GM12878 (cell line): ENCODE measurements around the gene APOE. TPM values are rescaled to one million over a fixed set of nuclear protein-coding genes. Genes with fewer than 3 reads are reported as not detected.

Experiments
- ATAC-seq: fragments of 200-7000 bp; cut with Tn5 transposase; 3 replicates; pipeline ENCODE4 v1.9.1; 2020; ENCODE audit warnings: mild to moderate bottlenecking, moderate library complexity
- BruUV-seq: library from RNA; stranded (reverse); fragments of 400-500 nt; replicated peaks from 2 replicates; lab custom pipeline; 2021; lab: Mats Ljungman, UMichigan
- CTCF ChIA-PET: fragments of 300-600 bp; sonication (Branson Sonifier 250); formaldehyde crosslinking; extraction: SDS; loops from one replicate; lab custom pipeline; 2021; ENCODE audit warnings: inconsistent platforms; lab: Yijun Ruan, JAX
- POLR2A ChIA-PET: fragments of 350-600 bp; formaldehyde crosslinking; extraction: SDS; loops from one replicate; lab custom pipeline; 2021; ENCODE audit warnings: inconsistent platforms; lab: Charles Lee
- RAD21 ChIA-PET: fragments of 300-600 bp; sonication (Branson Sonifier 250); formaldehyde crosslinking; loops from one replicate; lab custom pipeline; 2023; ENCODE audit warnings: antibody characterized with exemption; ENCODE audit not compliant: unreplicated experiment; lab: Charles Lee
- SMC1A ChIA-PET: fragments of 300-600 bp; sonication (Branson Sonifier 250); formaldehyde crosslinking; loops from one replicate; lab custom pipeline; 2023; ENCODE audit not compliant: unreplicated experiment, uncharacterized antibody; lab: Charles Lee
- DNase-seq: peaks from one replicate; pipeline ENCODE4 v3.0.0-alpha.2; 2011; ENCODE audit warnings: low read depth, low spot score
- FAIRE-seq: peaks from 3 replicates; lab custom pipeline; 2011; peaks lifted over from hg19 to GRCh38; lab: Jason Lieb, UNC
- H2AFZ ChIP-seq: 2 replicates; pipeline ENCODE4 v1.6.0; 2011; ENCODE audit warnings: low read depth, low read length, control low read depth; ENCODE audit not compliant: control insufficient read depth
- H3K27ac ChIP-seq: 2 replicates; pipeline ENCODE4 v1.5.1; 2011; ENCODE audit warnings: control low read depth; ENCODE audit not compliant: control insufficient read depth, insufficient read depth
- H3K27me3 ChIP-seq, 2 experiments: replicated peaks in 1 of 2; 2 replicates each; pipeline versions ENCODE4 v1.6.0 to v1.6.1; 2011; ENCODE audit warnings: low read length in 1 of 2; ENCODE audit not compliant: control insufficient read depth in 2 of 2, insufficient read depth in 2 of 2
- H3K36me3 ChIP-seq, 2 experiments: 2 replicates each; pipeline ENCODE4 v1.5.1; 2011; ENCODE audit warnings: low read length in 1 of 2; ENCODE audit not compliant: control insufficient read depth in 2 of 2, insufficient read depth in 2 of 2
- H3K4me1 ChIP-seq: 2 replicates; pipeline ENCODE4 v1.6.1; 2011; ENCODE audit warnings: mild to moderate bottlenecking, low read length, moderate library complexity, mixed read lengths; ENCODE audit not compliant: control insufficient read depth, insufficient read depth
- H3K4me2 ChIP-seq: 2 replicates; pipeline ENCODE4 v1.6.0; 2011; ENCODE audit warnings: control low read depth; ENCODE audit not compliant: control insufficient read depth, insufficient read depth
- H3K4me3 ChIP-seq: fragments of 200-600 bp; sonication (generic); 2 replicates; pipeline ENCODE4 v1.5.1; 2016
- H3K79me2 ChIP-seq: 2 replicates; pipeline ENCODE4 v1.6.0; 2011; ENCODE audit warnings: low read length; ENCODE audit not compliant: control insufficient read depth, insufficient read depth
- H3K9ac ChIP-seq: 2 replicates; pipeline ENCODE4 v1.8.0; 2011; ENCODE audit warnings: low read length, control low read depth, mixed read lengths; ENCODE audit not compliant: control insufficient read depth, insufficient read depth
- H3K9me3 ChIP-seq: replicated peaks from 3 replicates; pipeline ENCODE4 v1.5.1; 2011; ENCODE audit warnings: mild to moderate bottlenecking, low read length; ENCODE audit not compliant: control insufficient read depth, insufficient read depth
- H4K20me1 ChIP-seq: 2 replicates; pipeline ENCODE4 v1.6.0; 2011; ENCODE audit not compliant: control insufficient read depth, insufficient read depth
- EZH2 ChIP-seq: IDR thresholded peaks from 2 replicates; pipeline ENCODE4 v1.6.1; 2012; ENCODE audit warnings: low read depth, mild to moderate bottlenecking, control low read depth, inconsistent platforms, low read length, borderline replicate concordance; ENCODE audit not compliant: control insufficient read depth
- IRF4 ChIP-seq: IDR thresholded peaks from 2 replicates; pipeline ENCODE4 v1.6.1; 2011; ENCODE audit warnings: low read depth, low read length
- KAT2A ChIP-seq: conservative IDR thresholded peaks from 2 replicates; pipeline ENCODE4 v1.6.1; 2011; ENCODE audit warnings: low read depth, low read length; ENCODE audit not compliant: control insufficient read depth
- KDM1A ChIP-seq: fragments of 200-600 bp; sonication (generic); IDR thresholded peaks from 2 replicates; pipeline ENCODE4 v1.6.1; 2016; ENCODE audit warnings: borderline replicate concordance
- MYB ChIP-seq: fragments of 150-350 bp; IDR thresholded peaks from 2 replicates; pipeline ENCODE4 v1.6.1; 2014; ENCODE audit warnings: mild to moderate bottlenecking, low read depth, low read length, borderline replicate concordance
- SIN3A ChIP-seq: IDR thresholded peaks from 2 replicates; pipeline ENCODE4 v1.6.1; 2012; ENCODE audit warnings: low read depth, low read length, improper control_type of control experiment
- SMC3 ChIP-seq: IDR thresholded peaks from 2 replicates; pipeline ENCODE4 v1.6.1; 2011; ENCODE audit warnings: low read length, improper control_type of control experiment, borderline replicate concordance
- STAT3 ChIP-seq: IDR thresholded peaks from 2 replicates; pipeline ENCODE4 v1.6.1; 2011; ENCODE audit warnings: low read depth, low read length, improper control_type of control experiment
- TAF1 ChIP-seq: IDR thresholded peaks from 2 replicates; pipeline ENCODE4 v1.6.1; 2011; ENCODE audit warnings: mild to moderate bottlenecking, low read depth, low read length, borderline replicate concordance
- WRNIP1 ChIP-seq: IDR thresholded peaks from 2 replicates; pipeline ENCODE4 v1.6.1; 2011; ENCODE audit warnings: low read depth, low read length, improper control_type of control experiment, borderline replicate concordance
- WGBS: methylation state at CpG from one replicate; pipeline ENCODE4 v1.1.6; 2016; ENCODE audit warnings: low lambda C conversion rate; ENCODE audit not compliant: insufficient replicate concordance, insufficient coverage; ENCODE audit errors: missing lambda C conversion rate; 5-methylcytosine and 5-hydroxymethylcytosine counted together
- in situ Hi-C: fragments of 300-500 bp; cut with MboI; formaldehyde crosslinking; loops from 9 replicates; pipeline ENCODE4 v1.14.3; 2018; ENCODE audit warnings: mixed read lengths
- intact Hi-C: fragments of 100-400 bp; cut with micrococcal nuclease; formaldehyde crosslinking; loops from one replicate; pipeline ENCODE4 v1.14.2; 2022; ENCODE audit not compliant: unreplicated experiment
- polyA plus RNA-seq, 11 experiments: library from polyadenylated mRNA; depleted of rRNA in 4 of 11; unstranded in 6 of 11; stranded (reverse) in 5 of 11; fragments of >200 nt; fragmentation: Nextera tagmentation in 4 of 11; fragmentation: Illumina TruSeq in 1 of 11; extraction: Ambion mirVana in 4 of 11; extraction: Trizol in 1 of 11; gene quantifications; 1 replicate in 1 of 11; 2 replicates in 10 of 11; pipeline versions ENCODE4 v1.2.1 to v1.2.3, GENCODE V29; 2011 to 2016; ENCODE audit warnings: inconsistent platforms in 2 of 11, missing spikeins in 2 of 11, low read depth in 1 of 11
- total RNA-seq, 4 experiments: library from RNA; depleted of rRNA in 3 of 4; stranded (reverse); fragments of >200 nt in 3 of 4; fragmentation: Illumina TruSeq in 1 of 4; extraction: Trizol in 1 of 4; gene quantifications; 2 replicates each; pipeline versions ENCODE4 v1.2.1 to v1.2.3, GENCODE V29; 2013 to 2021
- TF ChIP-seq, protein P1 (sequence below): IDR thresholded peaks from 2 replicates; pipeline ENCODE4 v1.6.1; 2012; ENCODE audit warnings: improper control_type of control experiment, low read depth, low read length; ENCODE audit not compliant: insufficient replicate concordance
- TF ChIP-seq, protein P2 (sequence below): IDR thresholded peaks from 2 replicates; pipeline ENCODE4 v1.6.1; 2012; ENCODE audit warnings: low read depth, low read length, improper control_type of control experiment
- TF ChIP-seq, protein P3 (sequence below): IDR thresholded peaks from 2 replicates; pipeline ENCODE4 v1.6.1; 2011; ENCODE audit warnings: borderline replicate concordance, low read depth, mild to moderate bottlenecking, moderate library complexity, mixed read lengths, low read length; ENCODE audit not compliant: insufficient read depth; ENCODE audit errors: extremely low read length

APOE gene
- total and polyA plus RNA-seq, 10 of the 15 experiments (the other 5 are each of a cell fraction or from before 2014, with no cell fraction given): 0.22 to 3.7 (median 0.44) TPM; not detected in 4

DNA sequence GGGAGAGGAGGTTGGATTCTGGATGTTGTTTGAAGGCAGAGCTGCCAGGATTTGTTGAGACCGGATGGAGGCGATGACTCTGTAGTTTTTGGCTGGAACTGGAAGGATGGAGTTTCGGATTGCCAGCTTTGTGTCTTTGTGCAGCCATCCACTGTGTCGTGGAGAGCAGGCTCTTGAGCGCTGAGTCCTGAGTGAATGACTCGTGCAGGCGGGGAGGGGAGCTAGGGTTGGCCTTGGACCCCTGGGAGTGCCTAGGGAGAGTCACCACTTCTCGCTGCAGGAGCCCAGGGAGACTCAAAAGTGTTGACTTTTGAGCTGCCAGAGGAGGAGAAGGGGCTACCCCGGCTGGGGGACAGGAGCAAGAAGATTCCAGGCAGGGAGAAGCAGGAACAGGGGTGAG is 10.7 kb upstream of the APOE start:
- H3K27me3 ChIP-seq: no peaks in the 10 kb centered on the region
- no peak overlapping the region for H3K27ac ChIP-seq
- no peak for FAIRE-seq
- no peak overlapping the region for H2AFZ ChIP-seq
- H3K9ac ChIP-seq: no peak overlapping the region
- BruUV-seq: no TSS peak
- ChIA-PET RAD21 (no interaction called here), POLR2A (interaction anchor here (0.5 kb wide), 2 partner anchors 611 to 698 kb away, joined by 4 to 6 read pairs; no protein-coding TSS in a partner anchor), CTCF (no interaction called here), SMC1A (no interaction called here)
- H3K36me3 ChIP-seq: peaks cover 5 to 23% of the 10 kb centered on the region in 2 experiments; a peak in 3 of 4 replicates
- no peak for TF ChIP-seq IRF4
- TF ChIP-seq MYB: no peak
- no peak for TF ChIP-seq KAT2A
- TF ChIP-seq, protein P1, sequence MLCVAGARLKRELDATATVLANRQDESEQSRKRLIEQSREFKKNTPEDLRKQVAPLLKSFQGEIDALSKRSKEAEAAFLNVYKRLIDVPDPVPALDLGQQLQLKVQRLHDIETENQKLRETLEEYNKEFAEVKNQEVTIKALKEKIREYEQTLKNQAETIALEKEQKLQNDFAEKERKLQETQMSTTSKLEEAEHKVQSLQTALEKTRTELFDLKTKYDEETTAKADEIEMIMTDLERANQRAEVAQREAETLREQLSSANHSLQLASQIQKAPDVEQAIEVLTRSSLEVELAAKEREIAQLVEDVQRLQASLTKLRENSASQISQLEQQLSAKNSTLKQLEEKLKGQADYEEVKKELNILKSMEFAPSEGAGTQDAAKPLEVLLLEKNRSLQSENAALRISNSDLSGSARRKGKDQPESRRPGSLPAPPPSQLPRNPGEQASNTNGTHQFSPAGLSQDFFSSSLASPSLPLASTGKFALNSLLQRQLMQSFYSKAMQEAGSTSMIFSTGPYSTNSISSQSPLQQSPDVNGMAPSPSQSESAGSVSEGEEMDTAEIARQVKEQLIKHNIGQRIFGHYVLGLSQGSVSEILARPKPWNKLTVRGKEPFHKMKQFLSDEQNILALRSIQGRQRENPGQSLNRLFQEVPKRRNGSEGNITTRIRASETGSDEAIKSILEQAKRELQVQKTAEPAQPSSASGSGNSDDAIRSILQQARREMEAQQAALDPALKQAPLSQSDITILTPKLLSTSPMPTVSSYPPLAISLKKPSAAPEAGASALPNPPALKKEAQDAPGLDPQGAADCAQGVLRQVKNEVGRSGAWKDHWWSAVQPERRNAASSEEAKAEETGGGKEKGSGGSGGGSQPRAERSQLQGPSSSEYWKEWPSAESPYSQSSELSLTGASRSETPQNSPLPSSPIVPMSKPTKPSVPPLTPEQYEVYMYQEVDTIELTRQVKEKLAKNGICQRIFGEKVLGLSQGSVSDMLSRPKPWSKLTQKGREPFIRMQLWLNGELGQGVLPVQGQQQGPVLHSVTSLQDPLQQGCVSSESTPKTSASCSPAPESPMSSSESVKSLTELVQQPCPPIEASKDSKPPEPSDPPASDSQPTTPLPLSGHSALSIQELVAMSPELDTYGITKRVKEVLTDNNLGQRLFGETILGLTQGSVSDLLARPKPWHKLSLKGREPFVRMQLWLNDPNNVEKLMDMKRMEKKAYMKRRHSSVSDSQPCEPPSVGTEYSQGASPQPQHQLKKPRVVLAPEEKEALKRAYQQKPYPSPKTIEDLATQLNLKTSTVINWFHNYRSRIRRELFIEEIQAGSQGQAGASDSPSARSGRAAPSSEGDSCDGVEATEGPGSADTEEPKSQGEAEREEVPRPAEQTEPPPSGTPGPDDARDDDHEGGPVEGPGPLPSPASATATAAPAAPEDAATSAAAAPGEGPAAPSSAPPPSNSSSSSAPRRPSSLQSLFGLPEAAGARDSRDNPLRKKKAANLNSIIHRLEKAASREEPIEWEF: no peak
- TF ChIP-seq TAF1: no peak
- TF ChIP-seq STAT3: no peak
- TF ChIP-seq SMC3: no peak
- no peak for TF ChIP-seq KDM1A
- TF ChIP-seq, protein P2, sequence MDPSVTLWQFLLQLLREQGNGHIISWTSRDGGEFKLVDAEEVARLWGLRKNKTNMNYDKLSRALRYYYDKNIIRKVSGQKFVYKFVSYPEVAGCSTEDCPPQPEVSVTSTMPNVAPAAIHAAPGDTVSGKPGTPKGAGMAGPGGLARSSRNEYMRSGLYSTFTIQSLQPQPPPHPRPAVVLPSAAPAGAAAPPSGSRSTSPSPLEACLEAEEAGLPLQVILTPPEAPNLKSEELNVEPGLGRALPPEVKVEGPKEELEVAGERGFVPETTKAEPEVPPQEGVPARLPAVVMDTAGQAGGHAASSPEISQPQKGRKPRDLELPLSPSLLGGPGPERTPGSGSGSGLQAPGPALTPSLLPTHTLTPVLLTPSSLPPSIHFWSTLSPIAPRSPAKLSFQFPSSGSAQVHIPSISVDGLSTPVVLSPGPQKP: no peak
- no peak for TF ChIP-seq WRNIP1
- no peak for TF ChIP-seq EZH2
- no peak for TF ChIP-seq SIN3A
- TF ChIP-seq, protein P3, sequence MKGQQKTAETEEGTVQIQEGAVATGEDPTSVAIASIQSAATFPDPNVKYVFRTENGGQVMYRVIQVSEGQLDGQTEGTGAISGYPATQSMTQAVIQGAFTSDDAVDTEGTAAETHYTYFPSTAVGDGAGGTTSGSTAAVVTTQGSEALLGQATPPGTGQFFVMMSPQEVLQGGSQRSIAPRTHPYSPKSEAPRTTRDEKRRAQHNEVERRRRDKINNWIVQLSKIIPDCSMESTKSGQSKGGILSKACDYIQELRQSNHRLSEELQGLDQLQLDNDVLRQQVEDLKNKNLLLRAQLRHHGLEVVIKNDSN: no peak
- no peak for DNase-seq
- no peak overlapping the region for H3K4me3 ChIP-seq
- in situ Hi-C loops: no loop called here
- peaks cover 32% of the 10 kb centered on the region for H3K79me2 ChIP-seq
- WGBS: 85% methylated on average over 9 of the region's 9 CpGs
- H4K20me1 ChIP-seq: no peaks in the 10 kb centered on the region
- intact Hi-C loops: loop anchor here (5.0 kb wide), 1 partner anchor 48 kb away; the partner anchor contains the start of gene NECTIN2
- no peaks in the 10 kb centered on the region for H3K9me3 ChIP-seq
- H3K4me1 ChIP-seq: peaks cover 14% of the 10 kb centered on the region
- H3K4me2 ChIP-seq: no peak overlapping the region
- ATAC-seq: no peak
